Ishikawa (cell line): ENCODE measurements around the gene MUC5B.

ENCODE experiments used
- CEBPB ChIP-seq: IDR thresholded peaks from 2 replicates; pipeline ENCODE4 v1.6.1; 2012
- CREB1 ChIP-seq: IDR thresholded peaks from 2 replicates; pipeline ENCODE4 v1.6.1; 2012; ENCODE audit warnings: low read depth
- EGR1 ChIP-seq: IDR thresholded peaks from 2 replicates; pipeline ENCODE4 v1.6.1; 2012
- EP300 ChIP-seq: IDR thresholded peaks from 2 replicates; pipeline ENCODE4 v1.6.1; 2012; ENCODE audit warnings: borderline replicate concordance
- FOXM1 ChIP-seq: IDR thresholded peaks from 2 replicates; pipeline ENCODE4 v1.6.1; 2012; ENCODE audit warnings: low read depth, borderline replicate concordance
- NFIC ChIP-seq: IDR thresholded peaks from 2 replicates; pipeline ENCODE4 v1.6.1; 2012
- RAD21 ChIP-seq: IDR thresholded peaks from 2 replicates; pipeline ENCODE4 v1.6.1; 2012; ENCODE audit warnings: low read depth
- TAF1 ChIP-seq: IDR thresholded peaks from 2 replicates; pipeline ENCODE4 v1.6.1; 2012; ENCODE audit warnings: low read depth, mild to moderate bottlenecking
- TCF12 ChIP-seq: IDR thresholded peaks from 2 replicates; pipeline ENCODE4 v1.6.1; 2012; ENCODE audit warnings: low read depth
- TEAD4 ChIP-seq: IDR thresholded peaks from 2 replicates; pipeline ENCODE4 v1.6.1; 2012
- YY1 ChIP-seq: IDR thresholded peaks from 2 replicates; pipeline ENCODE4 v1.6.1; 2012; ENCODE audit warnings: low read depth
- ZBTB7A ChIP-seq: IDR thresholded peaks from 2 replicates; pipeline ENCODE4 v1.6.1; 2012; ENCODE audit warnings: low read depth
- TF ChIP-seq, protein P1 (sequence below): IDR thresholded peaks from 2 replicates; pipeline ENCODE4 v1.6.1; 2012; ENCODE audit warnings: low read depth, mild to moderate bottlenecking
- TF ChIP-seq, protein P2 (sequence below): IDR thresholded peaks from 2 replicates; pipeline ENCODE4 v1.6.1; 2012
- TF ChIP-seq, protein P3 (sequence below): IDR thresholded peaks from 2 replicates; pipeline ENCODE4 v1.6.1; 2012

The MUC5B gene

GRCh38 chr11:1242289-1242688 lies 19.4 kb downstream of the MUC5B start:
- TF ChIP-seq TCF12: no peak
- TF ChIP-seq CREB1: no peak
- TF ChIP-seq, protein P1, sequence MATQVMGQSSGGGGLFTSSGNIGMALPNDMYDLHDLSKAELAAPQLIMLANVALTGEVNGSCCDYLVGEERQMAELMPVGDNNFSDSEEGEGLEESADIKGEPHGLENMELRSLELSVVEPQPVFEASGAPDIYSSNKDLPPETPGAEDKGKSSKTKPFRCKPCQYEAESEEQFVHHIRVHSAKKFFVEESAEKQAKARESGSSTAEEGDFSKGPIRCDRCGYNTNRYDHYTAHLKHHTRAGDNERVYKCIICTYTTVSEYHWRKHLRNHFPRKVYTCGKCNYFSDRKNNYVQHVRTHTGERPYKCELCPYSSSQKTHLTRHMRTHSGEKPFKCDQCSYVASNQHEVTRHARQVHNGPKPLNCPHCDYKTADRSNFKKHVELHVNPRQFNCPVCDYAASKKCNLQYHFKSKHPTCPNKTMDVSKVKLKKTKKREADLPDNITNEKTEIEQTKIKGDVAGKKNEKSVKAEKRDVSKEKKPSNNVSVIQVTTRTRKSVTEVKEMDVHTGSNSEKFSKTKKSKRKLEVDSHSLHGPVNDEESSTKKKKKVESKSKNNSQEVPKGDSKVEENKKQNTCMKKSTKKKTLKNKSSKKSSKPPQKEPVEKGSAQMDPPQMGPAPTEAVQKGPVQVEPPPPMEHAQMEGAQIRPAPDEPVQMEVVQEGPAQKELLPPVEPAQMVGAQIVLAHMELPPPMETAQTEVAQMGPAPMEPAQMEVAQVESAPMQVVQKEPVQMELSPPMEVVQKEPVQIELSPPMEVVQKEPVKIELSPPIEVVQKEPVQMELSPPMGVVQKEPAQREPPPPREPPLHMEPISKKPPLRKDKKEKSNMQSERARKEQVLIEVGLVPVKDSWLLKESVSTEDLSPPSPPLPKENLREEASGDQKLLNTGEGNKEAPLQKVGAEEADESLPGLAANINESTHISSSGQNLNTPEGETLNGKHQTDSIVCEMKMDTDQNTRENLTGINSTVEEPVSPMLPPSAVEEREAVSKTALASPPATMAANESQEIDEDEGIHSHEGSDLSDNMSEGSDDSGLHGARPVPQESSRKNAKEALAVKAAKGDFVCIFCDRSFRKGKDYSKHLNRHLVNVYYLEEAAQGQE: no peak
- TF ChIP-seq EGR1: no peak
- TF ChIP-seq, protein P2, sequence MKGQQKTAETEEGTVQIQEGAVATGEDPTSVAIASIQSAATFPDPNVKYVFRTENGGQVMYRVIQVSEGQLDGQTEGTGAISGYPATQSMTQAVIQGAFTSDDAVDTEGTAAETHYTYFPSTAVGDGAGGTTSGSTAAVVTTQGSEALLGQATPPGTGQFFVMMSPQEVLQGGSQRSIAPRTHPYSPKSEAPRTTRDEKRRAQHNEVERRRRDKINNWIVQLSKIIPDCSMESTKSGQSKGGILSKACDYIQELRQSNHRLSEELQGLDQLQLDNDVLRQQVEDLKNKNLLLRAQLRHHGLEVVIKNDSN: no peak
- no peak for TF ChIP-seq ZBTB7A
- TF ChIP-seq FOXM1: no peak
- no peak for TF ChIP-seq EP300
- no peak for TF ChIP-seq NFIC

- TF ChIP-seq CEBPB: no peak
- no peak for TF ChIP-seq CREB1
- no peak for TF ChIP-seq TCF12
- no peak for TF ChIP-seq ZBTB7A
- no peak for TF ChIP-seq YY1
- TF ChIP-seq, protein P3, sequence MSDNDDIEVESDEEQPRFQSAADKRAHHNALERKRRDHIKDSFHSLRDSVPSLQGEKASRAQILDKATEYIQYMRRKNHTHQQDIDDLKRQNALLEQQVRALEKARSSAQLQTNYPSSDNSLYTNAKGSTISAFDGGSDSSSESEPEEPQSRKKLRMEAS: no peak
- TF ChIP-seq RAD21: no peak
- no peak for TF ChIP-seq TAF1
- TF ChIP-seq TEAD4: no peak
- TF ChIP-seq FOXM1: no peak
- TF ChIP-seq, protein P1: no peak
- no peak for TF ChIP-seq EGR1
- TF ChIP-seq, protein P2: no peak
- TF ChIP-seq EP300: no peak
- no peak for TF ChIP-seq NFIC
Observed at GRCh38 chr11:1251236-1251770, 28.4 kb downstream of the MUC5B start.

GRCh38 chr11:1252371-1253102 lies 29.7 kb downstream of the MUC5B start:
- no peak for TF ChIP-seq TAF1
- TF ChIP-seq ZBTB7A: no peak

GRCh38 chr11:1253103-1253485 lies 30.2 kb downstream of the MUC5B start:
- TF ChIP-seq TEAD4 (no peak), EP300 (no peak), TCF12 (no peak), EGR1 (no peak), ZBTB7A (no peak), TAF1 (no peak)
- TF ChIP-seq, protein P2: no peak

GRCh38 chr11:1254086-1254648 lies 31.3 kb downstream of the MUC5B start:
- TF ChIP-seq CEBPB: no peak
- no peak for TF ChIP-seq YY1
- no peak for TF ChIP-seq TAF1
- TF ChIP-seq, protein P3: no peak
- no peak for TF ChIP-seq EGR1
- TF ChIP-seq, protein P2: no peak
- no peak for TF ChIP-seq ZBTB7A
- no peak for TF ChIP-seq FOXM1
- peak; percentile 83 for TF ChIP-seq TCF12
- peak; percentile 35; the same call in 1 of the 2 replicates for TF ChIP-seq EP300
- no peak for TF ChIP-seq CREB1
- TF ChIP-seq NFIC: peak; percentile 64; the same call in 1 of the 2 replicates
- TF ChIP-seq TEAD4: no peak
- TF ChIP-seq RAD21: no peak
- TF ChIP-seq, protein P1: no peak
